DMS 273 (cell line): Measurements from ENCODE around the gene ARL13B.

Source experiments
- DNase-seq: peaks from one replicate; lab custom pipeline; 2025; ENCODE audit not compliant: unreplicated experiment; lab: John Stamatoyannopoulos, UW

ARL13B gene

DNA sequence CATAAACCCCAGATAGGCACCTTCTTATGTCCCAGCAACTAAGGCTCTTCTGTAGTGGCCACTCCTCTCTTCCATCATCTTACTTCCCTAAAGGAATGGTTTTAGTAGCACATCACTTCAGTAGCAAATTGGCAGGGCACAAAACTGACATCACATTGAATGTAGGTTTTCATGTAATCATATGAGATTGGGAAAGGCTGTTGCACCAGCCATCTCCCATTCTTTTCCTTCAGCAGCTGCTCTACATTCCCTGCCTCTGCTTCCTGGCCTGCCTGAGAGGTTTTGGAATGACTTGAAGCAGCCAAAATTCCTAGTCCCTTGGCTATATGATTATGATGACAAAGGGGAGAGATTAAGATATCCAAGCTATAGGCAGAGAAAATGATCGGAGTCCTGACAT is 119.4 kb downstream of the ARL13B start:
- DNase-seq = no peak

DNA sequence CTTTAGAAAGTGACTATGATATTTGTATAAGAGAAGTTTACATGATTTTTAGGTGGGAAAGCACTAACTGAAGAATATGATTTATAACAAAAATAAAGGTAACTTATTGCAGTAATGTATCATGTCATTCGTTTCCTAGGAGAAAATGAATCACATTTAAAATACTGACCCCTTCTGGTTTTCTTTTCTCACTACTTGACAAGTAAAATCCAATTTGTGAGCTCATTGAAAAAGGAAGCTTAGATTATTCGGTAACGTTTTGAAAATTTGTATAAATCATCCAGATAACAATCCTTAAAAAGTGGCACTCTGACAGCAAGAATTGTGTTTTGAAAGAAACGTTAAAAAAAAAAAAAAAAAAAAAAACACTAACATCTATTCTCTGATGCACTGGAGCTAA is 121.9 kb downstream of the ARL13B start:
- DNase-seq = peak; percentile 32
